GM19324 (cell line): Measurements from ENCODE around the gene HPS6.
A peak's percentile ranks its signal among the peaks of the same experiment; 100 is the strongest.

Source experiments
- ATAC-seq: cut with Tn5 transposase; IDR thresholded peaks from one replicate; pipeline ENCODE4 v1.9.1; 2021; ENCODE audit warnings: mild to moderate bottlenecking, moderate library complexity; ENCODE audit not compliant: unreplicated experiment, low FRiP score

HPS6 gene

DNA sequence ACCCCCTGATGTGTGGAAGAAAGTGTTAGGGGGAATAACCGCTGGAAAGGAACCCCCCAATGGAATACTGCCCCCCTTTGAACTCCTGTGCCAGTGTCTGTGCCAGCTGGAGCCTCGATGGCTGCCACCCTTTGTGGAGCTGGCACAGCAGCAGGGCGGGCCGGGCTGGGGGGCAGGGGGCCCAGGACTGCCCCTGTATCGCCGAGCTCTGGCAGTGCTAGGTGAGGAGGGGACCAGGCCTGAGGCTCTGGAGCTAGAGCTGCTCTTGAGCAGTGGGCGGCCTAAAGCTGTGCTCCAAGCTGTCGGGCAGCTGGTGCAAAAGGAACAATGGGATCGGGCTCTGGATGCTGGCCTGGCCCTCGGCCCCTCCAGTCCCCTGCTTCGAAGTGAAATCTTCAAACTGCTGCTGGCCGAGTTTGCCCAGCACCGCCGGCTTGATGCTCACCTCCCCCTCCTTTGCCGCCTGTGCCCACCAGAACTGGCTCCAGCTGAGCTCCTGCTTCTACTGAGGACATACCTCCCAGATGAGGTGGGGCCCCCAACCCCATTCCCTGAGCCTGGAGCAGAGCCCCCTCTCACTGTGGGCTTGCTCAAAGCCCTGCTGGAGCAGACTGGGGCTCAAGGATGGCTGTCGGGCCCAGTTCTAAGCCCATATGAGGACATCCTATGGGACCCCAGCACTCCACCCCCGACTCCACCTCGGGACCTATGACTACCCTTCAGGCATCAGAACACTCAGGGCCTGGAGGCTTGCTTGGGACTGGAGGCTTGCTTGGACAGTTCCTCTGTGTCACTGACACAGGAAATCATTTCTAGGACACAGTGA lies 2.2 kb downstream of the HPS6 start:
- ATAC-seq, result no peak

DNA sequence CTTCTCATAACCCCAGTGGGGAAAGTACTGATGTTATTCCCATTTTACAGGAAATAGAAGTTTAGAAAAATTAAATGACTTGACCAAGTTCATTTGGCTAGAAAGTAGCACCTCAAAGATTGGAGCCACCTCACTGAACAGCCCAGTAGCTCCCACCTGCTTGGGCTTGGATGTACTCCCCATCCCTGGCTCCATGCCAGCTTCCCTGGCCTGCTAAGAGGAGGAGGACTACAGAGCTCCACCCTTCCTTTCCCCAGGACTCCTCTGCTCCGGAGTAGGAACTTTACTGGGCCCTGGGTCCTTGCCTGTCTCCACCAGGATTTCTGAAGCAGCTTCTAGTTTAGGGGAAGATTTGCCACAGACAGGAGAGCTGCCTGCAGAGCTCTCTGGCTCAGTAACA lies 3.1 kb downstream of the HPS6 start:
- ATAC-seq, result no peak

DNA sequence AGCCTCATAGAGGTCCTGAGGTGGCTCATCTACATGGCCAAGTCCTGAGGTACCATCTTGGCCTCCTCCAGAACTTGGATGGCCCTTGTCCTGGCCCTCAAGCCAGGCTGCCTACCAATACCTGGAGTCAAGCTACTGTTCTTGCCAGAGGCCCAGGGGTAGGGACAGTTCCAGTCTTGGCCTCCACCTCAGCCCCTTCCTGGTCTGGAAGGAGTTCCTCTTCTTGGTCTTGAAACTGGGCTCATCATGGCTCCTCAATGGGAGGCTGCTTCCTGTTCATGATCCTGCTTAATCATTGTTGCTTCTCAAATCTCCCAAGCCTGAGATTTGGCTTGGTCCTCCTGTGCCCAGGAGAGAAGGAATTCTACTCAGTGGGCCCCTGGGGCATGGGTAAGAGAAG lies 3.9 kb downstream of the HPS6 start:
- ATAC-seq, result no peak

DNA sequence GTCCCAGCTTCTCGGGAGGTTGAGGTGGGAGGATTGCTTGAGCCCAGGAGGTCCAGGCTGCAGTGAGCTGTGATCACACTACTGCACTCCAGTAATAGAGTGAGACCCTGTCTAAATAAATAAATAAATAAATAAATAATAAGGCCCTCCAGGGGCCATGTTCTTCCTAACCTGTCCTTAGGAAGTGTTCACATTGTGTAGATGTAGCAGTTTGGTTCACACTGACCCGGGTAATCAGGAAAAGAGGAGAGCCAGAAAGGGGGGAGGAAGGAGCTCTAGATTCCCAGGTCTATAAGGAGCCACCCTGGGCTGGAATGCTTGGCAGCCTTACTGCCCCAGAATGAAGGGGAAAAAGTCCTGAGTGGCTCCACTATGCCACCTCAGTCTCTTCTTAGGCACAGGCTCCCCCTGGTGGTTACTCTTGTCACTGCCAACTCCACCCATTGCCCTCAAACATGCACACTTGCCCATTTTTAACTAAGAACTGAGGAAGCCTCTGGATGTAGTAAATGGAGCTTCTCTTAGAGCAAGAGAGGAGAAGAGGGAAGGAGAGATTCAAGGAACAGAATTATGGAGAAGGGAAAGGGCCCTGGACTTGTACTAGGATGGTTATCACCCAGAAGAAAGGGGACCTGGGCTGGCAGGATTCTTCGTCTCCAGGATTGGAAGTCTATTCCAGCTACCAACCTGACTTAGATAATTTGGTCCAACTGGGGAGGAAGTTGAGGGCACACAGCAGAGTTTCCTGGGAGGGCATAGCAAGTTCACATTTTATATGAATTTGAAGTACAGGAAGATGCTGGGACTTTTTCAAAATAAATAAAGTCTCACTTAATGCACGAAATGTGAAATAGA lies 7.8 kb downstream of the HPS6 start:
- ATAC-seq, result no peak

DNA sequence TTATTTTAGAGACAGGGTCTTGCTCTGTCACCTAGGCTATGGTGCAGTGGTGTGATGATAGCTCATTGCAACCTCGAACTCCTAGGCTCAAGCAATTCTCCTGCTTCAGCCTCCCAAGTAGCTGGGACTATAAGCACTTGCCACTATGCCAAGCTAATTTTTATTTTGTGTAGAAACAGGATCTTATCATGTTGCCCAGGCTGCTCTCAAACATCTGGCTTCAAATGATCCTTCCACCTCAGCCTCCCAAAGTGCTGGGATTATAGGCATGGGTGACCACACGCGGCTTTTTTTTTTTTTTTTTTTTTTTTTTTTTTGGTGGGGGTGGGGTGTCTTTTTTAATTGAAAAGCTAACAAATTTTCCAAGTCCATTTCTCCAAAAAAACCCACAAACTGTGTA lies 18.4 kb downstream of the HPS6 start:
- no peak for ATAC-seq

DNA sequence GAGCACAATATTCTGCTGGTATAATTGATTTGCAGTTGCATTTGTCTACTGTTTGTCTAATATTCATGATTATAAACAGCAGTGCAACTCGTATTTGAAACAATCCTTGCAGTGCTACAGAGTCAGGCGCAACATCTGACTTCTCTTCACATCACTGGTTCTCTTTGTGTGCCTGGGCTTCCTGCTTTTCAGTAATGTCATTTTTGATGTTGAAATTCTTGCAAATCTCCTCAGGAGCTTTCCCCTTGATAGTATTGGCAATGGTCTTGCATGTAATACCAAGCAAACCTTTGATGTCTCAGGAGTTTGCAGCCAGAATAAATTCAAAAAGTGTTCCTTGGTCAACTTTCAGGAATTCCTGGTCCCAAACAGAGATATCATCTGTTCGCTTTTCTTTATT lies 20.2 kb downstream of the HPS6 start:
- ATAC-seq, result no peak

DNA sequence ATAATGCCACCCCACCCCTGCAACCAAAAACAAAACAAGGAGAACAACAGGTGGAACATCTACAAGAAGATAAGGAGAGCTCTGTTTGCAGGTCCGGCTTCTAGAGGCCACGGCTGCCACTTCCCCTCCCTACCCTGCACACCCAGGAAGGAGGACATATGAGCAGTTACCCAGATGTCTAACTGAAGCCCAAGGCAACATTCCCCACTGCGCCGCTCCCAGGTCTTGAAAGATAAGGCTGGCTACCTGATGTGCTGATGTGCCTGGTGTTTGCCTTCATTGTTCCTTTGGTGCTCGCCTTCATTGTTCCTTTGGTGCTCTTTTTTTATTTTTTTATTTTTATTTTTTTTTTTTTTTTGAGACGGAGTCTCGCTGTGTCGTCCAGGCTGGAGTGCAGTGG lies 21.0 kb downstream of the HPS6 start:
- no peak for ATAC-seq

DNA sequence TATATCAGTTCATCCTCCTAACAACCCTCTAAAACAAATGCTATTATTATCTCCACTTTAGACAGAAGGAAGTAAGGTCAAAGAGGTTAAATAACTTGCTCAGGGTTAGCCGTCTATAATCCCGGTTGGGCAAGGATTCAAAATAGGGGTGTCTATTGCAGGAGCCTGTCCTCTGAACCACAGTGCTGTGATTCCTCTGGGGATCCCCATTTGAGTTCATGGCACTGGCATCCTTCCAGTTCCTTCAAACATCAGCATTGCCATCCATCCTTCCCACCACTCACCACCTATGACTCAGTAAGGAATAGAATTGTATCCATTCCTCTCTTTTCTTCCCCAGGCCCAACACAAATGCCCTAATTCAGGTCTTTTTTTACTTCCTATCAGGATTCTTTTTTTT lies 25.6 kb downstream of the HPS6 start:
- no peak for ATAC-seq

DNA sequence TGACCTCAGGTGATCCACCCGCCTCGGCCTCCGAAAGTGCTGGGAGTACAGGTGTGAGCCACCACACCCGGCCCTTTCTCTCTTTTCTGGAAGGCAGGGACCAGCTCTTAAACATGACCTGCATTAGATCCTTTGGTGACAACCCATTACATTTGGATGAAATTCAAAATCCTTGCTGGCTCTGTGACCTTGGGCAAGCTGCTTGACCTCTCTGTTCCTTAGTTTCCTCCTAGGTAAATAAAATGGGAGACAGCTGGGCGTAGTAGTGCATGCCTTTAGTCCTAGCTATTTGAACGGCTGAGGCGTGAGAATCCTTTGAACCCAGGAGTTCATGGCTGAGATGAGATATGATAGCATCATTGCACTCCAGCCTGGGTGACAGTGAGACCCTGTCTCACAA lies 31.3 kb downstream of the HPS6 start:
- no peak for ATAC-seq

DNA sequence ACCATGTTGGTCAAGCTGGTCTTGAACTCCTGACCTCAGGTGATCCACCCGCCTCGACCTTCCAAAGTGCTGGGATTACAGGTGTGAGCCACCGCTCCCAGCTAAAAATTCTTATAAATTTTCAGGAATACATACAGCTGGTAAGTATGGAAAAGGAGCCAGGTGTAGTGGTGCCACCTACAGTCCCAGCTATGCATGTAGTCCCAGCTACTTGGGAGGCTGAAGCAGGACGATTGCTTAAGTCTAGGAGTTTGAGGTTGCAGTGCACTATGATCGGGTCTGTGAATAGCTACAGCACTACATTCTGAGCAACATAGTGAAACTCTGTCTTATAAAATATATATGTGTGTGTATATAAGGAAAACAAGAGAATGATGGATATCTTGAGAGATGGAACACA lies 36.0 kb downstream of the HPS6 start:
- no peak for ATAC-seq

DNA sequence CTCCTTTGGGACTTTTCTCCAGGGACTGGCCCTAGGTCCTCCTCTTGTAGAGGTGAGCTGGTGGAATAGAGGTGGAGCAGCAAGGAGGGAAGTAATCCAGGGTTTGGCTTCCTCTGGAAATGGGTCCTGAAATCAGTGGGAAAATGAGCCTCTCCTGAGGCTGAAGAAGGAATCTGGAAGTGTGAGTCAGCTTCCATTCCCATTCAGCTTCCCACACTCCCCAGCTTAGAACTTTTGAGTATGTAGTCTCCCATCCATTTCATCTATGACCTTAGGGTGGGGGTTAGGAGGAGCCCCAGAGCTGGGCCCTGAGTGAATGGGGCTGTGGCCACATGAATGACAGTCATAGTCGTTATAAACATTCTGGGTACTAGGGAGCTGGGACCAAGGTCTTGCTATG lies 37.3 kb downstream of the HPS6 start:
- ATAC-seq, result no peak

DNA sequence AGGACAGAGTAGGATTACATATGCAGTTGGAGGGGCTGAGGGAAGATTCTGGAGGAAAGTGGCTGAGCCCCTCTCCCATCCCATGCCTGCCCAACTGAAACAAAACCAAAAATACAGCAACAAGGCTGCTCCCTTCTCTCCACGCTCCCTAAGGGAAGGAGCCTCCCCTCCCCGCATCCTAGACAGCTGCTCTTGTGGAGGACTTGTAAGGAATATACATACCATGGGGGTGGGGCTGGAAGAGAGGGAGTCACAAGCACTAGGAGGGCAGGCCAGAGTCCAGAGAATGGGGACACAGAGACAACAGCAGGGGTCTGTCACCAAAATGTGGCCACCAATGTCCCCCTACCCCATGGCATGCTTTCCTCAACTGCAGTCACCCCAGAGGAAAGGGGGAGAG lies 41.8 kb downstream of the HPS6 start:
- ATAC-seq, result no peak

DNA sequence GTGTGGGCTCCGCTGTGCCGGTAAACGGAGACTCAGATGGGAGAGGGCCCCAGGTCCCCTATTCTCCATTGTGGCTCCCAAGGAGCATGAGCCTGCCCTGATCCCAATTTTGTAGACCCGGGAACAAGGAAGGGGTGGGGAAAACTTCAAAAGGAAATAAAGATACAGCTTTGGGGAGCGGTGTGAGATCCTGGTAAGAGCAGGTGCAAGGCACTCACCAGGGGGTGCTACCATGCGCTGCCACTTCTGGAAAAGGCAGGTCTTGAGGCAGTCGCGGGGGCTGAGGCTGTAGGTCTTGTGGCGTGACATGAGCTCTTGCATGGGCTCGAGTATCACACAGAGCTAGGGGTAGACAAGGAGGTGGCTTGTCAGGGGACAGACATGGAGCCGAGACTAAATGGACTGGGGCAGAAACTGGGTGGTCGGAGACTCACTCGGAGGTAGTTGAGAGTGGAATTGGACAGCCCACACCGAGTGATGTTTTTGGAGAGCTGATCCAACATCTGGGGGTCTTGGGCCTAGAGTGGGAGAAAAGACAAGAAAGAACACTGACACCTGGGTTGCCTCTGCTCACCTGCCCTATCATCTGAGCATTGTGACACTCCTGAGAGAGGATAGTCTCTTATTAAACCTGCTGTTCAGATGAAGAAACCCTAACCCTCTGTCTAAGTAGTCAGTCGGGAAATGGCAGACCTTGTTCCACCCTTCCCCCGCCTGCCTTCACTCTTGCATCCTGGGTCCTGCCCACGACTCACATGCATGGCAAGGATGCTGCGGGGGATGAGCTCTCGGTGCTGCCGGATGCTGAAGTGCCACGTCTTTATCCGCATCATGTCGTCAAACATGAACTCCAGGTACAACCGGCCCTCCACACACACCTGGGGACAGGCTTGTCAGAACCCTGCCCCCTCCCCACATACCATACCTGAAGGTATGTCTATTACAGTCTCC lies 44.3 kb downstream of the HPS6 start:
- no peak for ATAC-seq

DNA sequence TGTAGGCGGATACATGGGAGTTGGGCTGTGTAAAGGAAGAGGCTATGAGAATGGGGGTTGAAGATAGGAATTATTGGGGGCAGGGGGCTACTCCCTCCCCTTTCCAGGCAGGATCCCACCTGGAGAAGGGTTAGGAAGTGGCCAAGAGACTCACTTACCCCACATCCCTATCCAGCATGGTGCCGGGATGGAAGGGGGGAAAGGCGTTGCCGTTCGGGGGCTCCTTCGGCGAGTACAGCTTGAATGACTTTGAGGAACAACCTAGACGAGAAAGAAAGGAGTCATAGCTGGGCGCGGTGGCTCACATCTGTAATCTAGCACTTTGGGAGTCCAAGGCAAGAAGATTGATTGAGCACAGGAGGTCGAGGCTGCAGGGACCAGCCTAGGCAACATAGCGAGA lies 46.1 kb downstream of the HPS6 start:
- ATAC-seq, result no peak

DNA sequence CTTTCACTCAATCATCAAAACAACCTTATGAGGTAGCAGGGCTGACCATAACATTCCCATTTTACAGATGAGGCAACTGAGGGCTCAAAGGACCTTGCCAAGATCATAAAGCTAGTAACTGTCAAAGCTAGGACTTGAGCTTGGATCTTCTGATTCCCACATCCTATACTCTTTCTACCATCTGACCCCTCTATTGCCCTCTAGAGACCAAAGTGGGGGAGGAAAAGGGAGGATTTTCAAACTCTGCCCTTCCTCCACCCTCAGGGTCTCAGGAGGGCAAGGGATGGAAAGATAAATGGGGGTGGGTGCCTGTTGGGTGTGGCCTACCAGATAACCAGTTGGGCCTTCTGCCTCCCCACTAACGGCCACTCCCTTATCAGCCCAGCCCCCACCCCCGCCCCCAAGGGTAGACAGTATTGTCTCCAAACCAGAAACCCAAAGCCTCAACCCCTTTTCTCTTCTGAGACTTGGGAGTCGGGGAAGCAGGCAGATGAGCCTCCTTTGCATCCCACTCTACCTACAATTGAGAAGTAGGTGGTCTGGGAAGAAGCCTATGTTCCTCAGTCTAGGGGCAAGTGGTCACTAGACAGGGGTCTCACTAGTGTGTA lies 47.2 kb downstream of the HPS6 start:
- ATAC-seq, result no peak

DNA sequence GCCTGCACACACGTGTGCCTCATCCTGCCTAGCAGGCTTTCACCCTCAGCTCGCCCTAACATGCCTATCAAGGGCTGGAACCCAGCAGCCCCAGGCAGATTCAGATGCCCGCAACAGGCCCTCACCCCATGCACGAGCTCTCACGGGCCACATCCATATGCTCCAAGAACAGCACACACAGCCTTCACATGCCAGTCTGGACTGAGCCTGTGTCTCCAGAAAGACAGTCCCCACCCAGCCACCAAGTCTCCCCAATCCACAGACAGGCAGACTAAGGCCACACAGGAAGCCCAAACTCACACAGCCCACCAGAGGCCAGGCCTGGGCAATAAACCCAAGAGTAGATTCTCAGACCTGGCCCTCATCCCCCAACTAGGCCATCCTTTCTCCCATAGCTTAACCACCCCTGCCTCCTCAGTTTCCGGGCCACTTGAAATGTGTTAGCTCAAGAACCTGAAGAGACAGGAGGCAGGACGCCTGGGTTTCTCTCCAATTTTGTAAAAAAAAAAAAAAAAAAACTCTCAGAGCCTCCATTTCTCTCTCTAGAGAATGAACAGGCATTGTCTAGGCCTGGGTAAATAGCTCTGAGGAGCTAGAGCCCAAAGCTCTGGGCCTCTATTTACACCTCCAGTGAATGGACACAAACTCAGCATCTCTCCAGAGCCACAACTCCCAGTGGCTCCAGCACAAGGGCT lies 48.3 kb downstream of the HPS6 start:
- ATAC-seq, result no peak

DNA sequence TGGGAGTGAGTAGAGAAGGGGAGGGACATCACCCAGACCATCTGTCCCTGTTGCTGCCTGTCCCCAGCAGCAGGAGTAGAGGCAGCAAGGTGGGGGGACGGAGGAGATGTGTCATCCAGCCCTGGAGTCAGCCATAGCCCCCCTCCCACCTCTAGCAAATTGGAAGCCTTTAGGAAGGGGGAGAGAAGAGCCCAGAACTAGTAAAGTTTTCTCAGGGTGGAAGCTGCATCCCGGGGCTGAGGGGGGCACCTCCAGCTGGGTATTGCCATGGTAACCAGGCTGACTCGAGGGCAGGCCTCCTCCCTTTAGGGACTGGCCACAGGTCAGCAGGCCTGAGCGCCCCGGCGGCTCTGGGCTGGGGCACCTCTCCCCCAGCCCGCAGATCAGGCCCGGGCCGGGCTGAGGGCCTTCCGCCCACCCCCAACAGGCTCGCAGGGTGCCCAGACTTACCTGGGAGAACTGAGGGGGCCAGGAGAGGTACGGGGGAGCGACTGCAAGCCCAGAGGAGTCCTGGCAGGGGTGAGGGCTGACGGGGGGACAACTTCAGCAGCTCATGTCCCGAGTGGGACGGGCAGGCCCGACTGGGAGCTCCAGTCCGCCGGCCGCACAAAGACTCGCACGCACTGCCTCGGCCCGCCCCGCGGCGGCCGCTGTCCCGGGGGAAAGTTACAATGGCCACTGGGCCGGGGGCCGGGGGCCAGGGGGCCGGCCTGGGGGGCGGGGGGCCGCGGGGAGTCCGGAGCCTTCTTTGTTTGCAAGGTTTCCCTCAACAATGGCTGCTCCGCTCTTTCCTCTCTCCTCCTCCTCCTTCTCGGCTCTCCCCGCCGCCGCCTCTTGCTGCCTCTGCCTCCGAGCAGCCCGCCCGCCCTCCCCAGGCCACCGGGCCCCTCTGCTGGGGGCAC lies 49.1 kb downstream of the HPS6 start:
- peak; percentile 10 for ATAC-seq

DNA sequence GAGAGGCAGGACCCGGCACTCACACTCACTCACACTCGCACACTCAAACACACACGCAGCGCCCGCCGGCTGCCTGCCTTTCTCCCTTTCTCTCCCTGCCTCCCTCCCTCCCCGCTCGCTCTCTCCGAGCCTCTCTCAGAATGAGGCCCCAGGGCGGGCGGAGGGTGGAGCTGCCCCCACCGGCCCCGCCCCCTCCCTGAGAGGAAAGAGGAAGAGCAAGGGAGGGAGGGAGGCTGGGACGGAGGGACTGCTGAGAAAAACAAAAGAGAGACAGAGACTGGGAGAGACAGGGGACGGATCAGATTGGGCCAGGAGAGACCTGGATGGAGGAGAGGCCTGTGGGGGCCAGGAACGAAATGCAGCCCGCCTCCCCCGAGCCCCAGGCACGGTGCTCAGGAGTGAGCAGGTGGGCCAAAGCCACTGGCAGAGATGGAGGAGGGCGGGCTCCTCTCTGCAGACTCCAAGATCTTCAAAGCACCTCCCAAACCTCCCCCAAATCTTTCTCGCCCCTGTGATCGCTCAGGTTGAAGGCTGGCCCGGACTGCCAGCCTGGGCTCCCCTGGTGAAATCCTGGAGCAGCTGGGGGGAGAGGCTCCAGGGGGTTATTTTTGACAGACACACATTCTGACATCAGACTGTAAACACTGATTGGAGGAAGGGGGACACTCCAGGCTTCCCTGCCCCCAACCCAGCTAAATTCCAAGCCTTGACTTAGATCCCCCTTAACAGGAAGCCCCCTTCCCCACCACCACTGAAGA lies 49.9 kb downstream of the HPS6 start:
- peak; percentile 72 for ATAC-seq
